ENCODE measurements around the gene SPAG8. TPM values are rescaled to one million over a fixed set of nuclear protein-coding genes. Genes with fewer than 3 reads are reported as not detected.

SPAG8 gene
- polyA plus RNA-seq, 2 of the 4 experiments (the other 2 are of a cell fraction) = 0.31 to 0.45 TPM

GRCh38 chr9:35842795-35843194, 30.7 kb upstream of the SPAG8 start:
- H3K27ac ChIP-seq = no peak overlapping the region
- 72% methylated on average over 3 of the region's 3 CpGs for WGBS (ENCODE audit: missing lambda C conversion rate)
- no peak overlapping the region for H3K4me2 ChIP-seq
- ATAC-seq (no peak), FAIRE-seq (no peak), DNase-seq (ENCODE audit: low read depth in 1 of 2, low spot score in 1 of 2) (no peak)
- CTCF ChIA-PET = interaction anchor here (1.0 to 9.2 kb wide), 7 partner anchors 16 to 112 kb away, joined by 3 to 59 read pairs (median 4); partner anchors contain the start of genes FAM221B, OR13J1 and TMEM8B
- POLR2A ChIA-PET = no interaction called here
- H3K4me3 ChIP-seq = no peak overlapping the region
- TF ChIP-seq ESRRA (IDR thresholded peaks at IDR 0.05; ENCODE audit: borderline replicate concordance, low read length) (no peak), RFX5 (IDR thresholded peaks at IDR 0.05) (no peak), ZNF302 (CRISPR knock-in tag; IDR thresholded peaks at IDR 0.05) (no peak), CBX8 (IDR thresholded peaks at IDR 0.05) (no peak), TFCP2L1 (CRISPR knock-in tag; IDR thresholded peaks at IDR 0.05) (no peak), BHLHE40 (IDR thresholded peaks at IDR 0.05; ENCODE audit: low read depth, low read length) (no peak), MAZ (IDR thresholded peaks at IDR 0.05; ENCODE audit: borderline replicate concordance, low read depth, low read length) (no peak), SMC3 (IDR thresholded peaks at IDR 0.05) (no peak), HOXA7 (CRISPR knock-in tag; IDR thresholded peaks at IDR 0.05) (no peak), ZC3H11A (IDR thresholded peaks at IDR 0.05) (no peak), ATOH8 (CRISPR knock-in tag; IDR thresholded peaks at IDR 0.05; ENCODE audit: low read depth) (no peak), NPAS2 (CRISPR knock-in tag; IDR thresholded peaks at IDR 0.05; ENCODE audit: borderline replicate concordance) (no peak), MAX (IDR thresholded peaks at IDR 0.05) (no peak), SREBF2 (IDR thresholded peaks at IDR 0.05) (no peak)
- H3K9me3 ChIP-seq = no peaks in the 10 kb centered on the region
- peaks cover 13% of the 10 kb centered on the region for H3K4me1 ChIP-seq

- 90% methylated on average over 17 of the region's 17 CpGs for WGBS (ENCODE audit: missing lambda C conversion rate)
- POLR2A ChIA-PET = no interaction called here
These were observed 30.1 kb upstream of the SPAG8 start for GRCh38 chr9:35842020-35842745.

More at GRCh38 chr9:35842020-35842745, 30.1 kb upstream of the SPAG8 start:
- Histone ChIP-seq H3K4me1 (peaks cover 13% of the 10 kb centered on the region), H3K9me3 (no peaks in the 10 kb centered on the region), H3K4me3 (no peak overlapping the region), H3K27ac (no peak overlapping the region), H3K4me2 (no peak overlapping the region)
- no peak for ATAC-seq
- TF ChIP-seq SMC3 (IDR thresholded peaks at IDR 0.05) (no peak), POLR2A (IDR thresholded peaks at IDR 0.05; ENCODE audit: low read length) (no peak), CBX2 (IDR thresholded peaks at IDR 0.05; ENCODE audit: borderline replicate concordance, low read depth) (no peak), MAFK (IDR thresholded peaks at IDR 0.05; ENCODE audit: partially characterized antibody) (no peak), JUN (IDR thresholded peaks at IDR 0.05) (no peak), HOXB5 (CRISPR knock-in tag; IDR thresholded peaks at IDR 0.05) (no peak), KDM1A (IDR thresholded peaks at IDR 0.05; ENCODE audit: low read depth) (no peak), CEBPB (IDR thresholded peaks at IDR 0.05) (no peak), KDM5A (IDR thresholded peaks at IDR 0.05) (no peak), PHF8 (IDR thresholded peaks at IDR 0.05; ENCODE audit: borderline replicate concordance, low read depth) (no peak), REST (IDR thresholded peaks at IDR 0.05) (no peak), HMGXB4 (CRISPR knock-in tag; IDR thresholded peaks at IDR 0.05; ENCODE audit: borderline replicate concordance) (no peak), GATA3 (IDR thresholded peaks at IDR 0.05; ENCODE audit: borderline replicate concordance) (no peak), BCL3 (IDR thresholded peaks at IDR 0.05) (no peak), ZFP36 (IDR thresholded peaks at IDR 0.05; ENCODE audit: borderline replicate concordance, partially characterized antibody) (no peak)
- FAIRE-seq = no peak
- CTCF ChIA-PET = interaction anchor here (1.0 to 9.2 kb wide), 7 partner anchors 15 to 113 kb away, joined by 3 to 59 read pairs (median 4); partner anchors contain the start of genes FAM221B, OR13J1 and TMEM8B
- DNase-seq (ENCODE audit: low read depth in 1 of 2, low spot score in 1 of 2) = no peak
